HG03139 (cell line): ENCODE results near the gene LRP5.

Source experiments
- ATAC-seq: cut with Tn5 transposase; IDR thresholded peaks from one replicate; pipeline ENCODE4 v1.9.1; 2021; ENCODE audit not compliant: unreplicated experiment

LRP5 gene

DNA sequence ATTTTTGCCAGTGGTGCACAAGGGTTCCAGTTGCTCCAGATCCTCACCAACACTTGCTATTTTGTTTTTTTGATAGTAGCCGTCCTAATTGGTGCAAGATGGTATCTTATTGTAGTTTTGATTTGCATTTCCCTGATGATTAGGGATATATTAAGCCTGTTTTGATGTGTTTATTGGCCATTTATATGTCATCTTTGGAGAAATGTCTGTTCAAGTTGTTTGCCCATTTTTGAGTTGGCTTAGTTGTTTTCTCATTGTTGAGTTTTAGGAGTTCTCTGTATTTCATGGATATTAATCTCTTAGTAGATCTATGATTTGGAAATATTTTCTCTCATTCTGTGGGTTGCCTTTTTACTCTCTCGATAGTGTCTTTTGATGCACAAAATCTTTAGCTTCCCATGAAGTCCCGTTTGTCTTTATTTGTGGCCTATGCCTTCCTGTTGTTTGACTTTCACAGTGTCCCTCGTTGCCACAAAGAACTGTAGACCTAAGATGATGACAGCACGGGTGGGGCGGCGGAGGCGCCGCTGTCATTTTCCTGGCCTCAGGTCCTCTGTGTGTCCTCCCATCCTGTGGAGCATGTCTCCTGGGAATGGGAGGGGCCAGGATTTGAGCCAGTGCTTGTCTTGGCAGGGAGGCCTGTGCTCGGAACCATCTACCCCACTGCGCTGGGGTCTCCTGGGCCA lies 33.5 kb downstream of the LRP5 start:
- no peak for ATAC-seq

DNA sequence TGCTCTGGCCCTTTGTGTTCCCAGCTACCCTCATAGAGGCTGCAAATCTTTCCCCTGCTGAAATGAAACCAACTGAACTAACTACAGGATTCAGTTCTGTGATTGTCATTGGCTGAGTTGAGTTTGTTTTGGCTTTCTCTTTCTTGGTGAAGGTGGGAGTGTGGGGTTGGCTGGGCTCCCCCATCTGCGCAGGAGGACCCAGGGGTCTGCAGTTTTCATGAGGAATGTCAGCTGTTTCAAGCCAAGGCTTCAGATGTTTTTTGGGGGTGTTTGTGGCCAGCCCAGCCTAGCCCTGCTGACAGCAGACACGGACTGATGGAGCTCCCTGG lies 34.0 kb downstream of the LRP5 start:
- no peak for ATAC-seq

DNA sequence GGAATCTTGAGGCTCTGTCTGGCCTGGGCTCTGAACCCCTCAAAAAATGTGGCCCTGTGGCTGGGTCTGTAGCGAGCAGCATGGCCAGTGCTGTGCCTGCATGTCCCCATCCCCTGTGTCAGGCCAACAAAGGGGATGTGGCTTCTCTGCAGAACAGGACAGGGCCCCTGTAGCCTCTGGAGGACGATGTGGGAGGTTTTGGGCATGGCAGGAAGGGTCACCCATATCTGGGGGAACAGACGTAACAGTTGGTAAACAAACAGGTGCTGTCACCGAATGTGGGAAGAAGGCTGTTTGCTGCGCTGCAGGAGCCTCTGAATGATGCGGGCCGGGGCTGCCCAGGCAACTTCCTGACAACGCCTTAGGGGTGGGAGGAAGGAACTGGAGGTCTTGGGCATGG lies 35.0 kb downstream of the LRP5 start:
- no peak for ATAC-seq

DNA sequence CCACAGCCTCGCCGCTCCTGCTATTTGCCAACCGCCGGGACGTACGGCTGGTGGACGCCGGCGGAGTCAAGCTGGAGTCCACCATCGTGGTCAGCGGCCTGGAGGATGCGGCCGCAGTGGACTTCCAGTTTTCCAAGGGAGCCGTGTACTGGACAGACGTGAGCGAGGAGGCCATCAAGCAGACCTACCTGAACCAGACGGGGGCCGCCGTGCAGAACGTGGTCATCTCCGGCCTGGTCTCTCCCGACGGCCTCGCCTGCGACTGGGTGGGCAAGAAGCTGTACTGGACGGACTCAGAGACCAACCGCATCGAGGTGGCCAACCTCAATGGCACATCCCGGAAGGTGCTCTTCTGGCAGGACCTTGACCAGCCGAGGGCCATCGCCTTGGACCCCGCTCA lies 35.5 kb downstream of the LRP5 start:
- no peak for ATAC-seq

DNA sequence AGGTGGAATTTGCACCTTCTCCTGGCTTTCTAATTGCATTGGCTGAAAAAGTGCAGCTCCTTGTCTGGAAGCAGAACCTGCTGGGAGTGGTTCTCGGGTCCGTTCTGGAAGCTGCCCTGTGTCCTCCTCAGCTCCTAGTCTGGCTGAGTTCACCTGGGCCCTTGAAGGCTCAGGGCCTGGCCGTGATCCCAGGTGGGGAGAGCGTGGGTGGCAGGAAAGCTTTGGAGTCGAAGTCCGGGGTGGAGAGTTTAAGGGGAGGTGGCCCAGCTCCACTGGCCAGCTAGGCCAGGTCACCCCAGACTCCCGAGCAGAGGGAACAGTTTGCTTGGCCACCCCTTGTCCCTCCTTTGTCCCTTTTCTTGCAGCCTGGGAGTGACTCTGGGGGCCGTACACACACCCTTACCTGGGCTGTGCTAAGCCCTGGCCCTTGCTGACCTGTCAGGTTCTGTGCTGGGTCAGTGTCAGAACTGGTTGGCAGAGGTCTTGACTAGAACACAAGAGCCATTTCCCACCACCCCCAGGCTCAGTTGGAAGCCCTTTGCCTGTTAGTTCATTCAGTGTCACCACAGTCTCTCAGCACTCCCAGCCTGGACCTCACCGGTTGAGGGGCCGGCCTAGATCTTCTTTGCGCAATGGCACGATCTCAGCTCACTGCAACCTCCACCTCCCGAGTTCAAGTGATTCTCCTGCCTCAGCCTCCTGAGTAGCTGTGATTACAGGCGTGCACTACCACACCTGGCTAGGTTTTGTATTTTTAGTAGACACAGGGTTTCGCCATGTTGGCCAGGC lies 37.3 kb downstream of the LRP5 start:
- no peak for ATAC-seq

DNA sequence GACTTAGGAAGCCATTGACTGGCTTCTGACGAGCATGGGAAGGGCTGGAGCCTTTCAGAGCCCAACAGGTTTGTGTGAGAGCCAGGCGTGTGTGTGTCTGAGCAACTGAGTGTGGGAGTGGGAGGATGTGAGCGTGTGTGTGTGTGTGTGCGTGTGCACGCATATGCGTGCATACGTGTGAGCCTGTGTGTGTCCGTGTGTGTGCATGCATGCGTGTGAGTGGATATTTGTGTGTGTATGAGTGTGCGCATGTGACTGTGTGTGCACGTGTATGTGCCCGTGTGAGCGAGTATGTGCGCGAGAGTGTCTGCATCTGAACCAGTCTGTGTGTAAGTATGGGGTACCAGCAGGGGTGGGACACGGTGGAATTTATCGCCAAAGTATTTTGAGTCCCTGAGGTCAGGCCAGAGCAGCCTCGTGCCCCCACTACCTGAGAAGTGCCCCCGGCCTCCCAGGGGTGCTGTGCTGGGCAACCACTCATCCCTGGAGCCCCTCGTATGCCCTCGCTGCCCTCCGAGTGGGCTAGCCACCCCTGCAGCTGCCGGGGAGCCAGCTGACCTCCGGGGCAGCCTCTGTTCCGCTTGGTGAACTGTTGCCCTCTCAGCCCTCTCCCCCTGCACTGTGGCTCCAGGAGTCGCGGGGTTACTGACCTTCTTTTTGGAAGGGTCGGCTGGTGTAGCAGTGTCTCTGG lies 38.5 kb downstream of the LRP5 start:
- no peak for ATAC-seq

DNA sequence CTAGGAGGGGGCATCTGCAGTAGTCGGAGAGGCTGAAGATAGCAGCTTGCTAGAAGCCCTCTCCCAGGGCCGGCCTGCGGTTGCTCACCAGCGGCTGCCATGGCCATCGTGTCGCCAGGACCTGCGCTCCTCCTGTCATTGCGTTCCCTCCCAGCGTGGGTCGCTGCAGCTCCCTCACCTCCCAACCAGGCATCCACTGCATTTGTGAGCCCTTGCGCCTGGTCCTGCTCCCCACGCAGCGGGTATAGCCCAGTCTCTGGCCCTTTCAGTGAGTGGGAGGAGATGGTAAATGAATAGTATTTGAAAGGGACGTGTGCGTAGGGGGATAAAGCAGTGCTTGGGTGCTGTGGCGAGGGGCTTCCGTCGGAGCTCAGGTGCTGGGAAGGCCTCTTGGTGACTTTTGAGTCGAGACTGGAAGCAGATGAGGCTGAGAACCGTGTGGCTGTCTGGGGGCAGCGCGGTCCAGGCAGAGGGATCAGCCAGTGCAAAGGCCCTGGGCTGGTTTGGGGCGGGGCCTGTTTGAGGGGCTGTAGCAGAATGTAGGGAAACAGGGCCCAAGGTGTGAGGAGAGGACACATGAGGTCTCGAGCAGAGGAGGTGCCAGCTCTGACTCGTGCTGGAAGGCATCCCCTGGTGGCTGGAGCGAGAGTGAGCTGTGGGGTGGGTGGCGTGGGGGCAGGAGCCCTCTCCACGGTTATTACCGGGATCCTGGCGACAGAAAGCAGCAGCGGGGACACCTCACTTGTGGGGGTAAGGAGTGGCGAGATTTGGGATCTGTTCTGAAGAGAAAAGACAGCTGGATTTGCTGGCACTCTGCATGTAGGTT lies 39.3 kb downstream of the LRP5 start:
- no peak for ATAC-seq

DNA sequence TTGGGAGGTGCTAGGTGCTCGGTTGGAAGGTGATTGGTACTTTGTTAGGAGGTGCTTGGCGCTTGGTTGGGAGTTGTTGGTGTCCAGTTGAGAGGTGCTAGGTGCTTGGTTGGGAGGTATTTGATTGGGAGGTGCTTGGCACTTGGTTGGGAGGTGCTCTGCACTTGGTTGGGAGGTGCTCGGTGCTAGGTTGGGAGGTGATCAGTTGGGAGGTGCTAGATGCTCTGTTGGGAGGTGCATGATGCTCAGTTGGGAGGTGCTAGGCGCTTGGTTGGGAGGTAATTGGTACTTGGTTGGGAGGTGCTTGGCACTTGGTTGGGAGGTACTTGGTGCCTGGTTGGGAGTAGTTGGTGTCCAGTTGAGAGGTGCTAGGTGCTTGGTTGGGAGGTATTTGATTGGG lies 40.2 kb downstream of the LRP5 start:
- no peak for ATAC-seq

DNA sequence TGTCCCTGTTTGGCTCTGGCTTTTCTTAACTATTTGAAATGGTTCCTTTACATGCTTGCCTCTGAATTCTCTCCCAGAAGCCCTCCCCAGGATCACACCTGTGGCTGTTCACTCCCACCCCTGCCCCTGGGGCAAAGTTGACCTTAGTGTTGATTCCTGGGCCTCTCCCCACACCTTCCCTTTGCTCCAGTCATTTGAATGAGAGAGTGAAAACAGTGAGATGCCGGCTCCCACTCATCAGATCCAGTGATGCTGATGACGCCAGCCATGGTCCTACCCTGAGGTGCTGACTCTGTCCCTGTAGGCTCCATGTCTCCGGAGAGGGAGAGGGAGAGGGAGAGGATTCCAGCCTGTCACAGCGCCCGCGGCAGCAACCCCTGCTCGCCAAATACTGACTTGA lies 40.7 kb downstream of the LRP5 start:
- no peak for ATAC-seq

DNA sequence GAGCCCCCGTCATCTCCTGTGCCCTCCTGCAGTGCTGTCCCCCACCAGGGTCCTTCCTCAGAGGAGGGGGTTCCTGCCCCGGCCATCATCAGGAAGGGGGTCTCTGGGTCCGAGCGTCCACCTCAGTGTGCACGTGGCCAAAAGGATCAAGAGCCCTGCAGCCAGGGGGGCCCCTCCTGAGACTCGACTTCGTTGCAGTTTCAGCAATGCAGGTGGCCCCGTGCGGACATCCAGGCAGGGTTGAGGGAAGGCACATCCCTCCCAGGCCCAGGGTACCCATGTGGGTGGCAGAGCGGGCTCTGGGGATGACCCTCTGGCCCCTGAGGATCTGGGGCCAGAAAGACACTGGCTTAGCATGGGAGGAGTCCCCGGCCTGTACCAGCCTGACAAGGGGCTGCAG lies 41.3 kb downstream of the LRP5 start:
- no peak for ATAC-seq

DNA sequence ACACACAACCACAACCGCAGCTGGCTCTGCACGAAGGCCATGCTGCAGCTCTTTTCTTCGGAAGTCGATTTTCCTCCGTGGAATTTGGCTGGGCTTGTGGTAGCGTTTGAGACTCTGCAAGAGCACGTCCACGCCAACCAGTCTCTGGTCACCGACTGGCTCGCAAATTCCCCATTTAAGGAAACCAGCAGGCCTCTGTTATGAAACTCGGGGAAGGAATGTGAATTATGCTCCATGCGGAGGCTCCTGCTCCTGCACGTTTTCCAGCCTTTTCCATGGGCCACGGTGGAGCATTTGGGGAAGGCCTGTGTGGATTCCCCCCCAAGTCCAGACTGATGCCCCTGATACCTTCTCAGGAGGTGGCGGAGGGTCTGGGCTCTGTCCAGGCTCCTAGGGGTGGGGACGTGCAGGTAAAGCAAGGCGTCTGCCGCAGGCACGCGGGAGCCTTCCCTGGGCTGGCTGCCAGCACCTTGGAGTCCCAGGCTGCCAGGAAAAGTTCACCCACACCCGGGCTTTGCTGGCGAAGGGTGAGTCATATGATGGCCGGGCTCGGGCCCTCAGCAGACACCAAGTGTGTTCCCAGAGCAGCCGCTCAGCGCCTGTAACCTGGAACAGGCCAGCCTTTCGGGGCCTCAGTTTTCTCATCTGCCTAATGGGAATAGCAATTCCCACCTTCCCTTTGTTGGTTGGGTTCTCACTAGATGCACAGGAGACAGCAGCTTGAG lies 41.9 kb downstream of the LRP5 start:
- ATAC-seq, result no peak

DNA sequence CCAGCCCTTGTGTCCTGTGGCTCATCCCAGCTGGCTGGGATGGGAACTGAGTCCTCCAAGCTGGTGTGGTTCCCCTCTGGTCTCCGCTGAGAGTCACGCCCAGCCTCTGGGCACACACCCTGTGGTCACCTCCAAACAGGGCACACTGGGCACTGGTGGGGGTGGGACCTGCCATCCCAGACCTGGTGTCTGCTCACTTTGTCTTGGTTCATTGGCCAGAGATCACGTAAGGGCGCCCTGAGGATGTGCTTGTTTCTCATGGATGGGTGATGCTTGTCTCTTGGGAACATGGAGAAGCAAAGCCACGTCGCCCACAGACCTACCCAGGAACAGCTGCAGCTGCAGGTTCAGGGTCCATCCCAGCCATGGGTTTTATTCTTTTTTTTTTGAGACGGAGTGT lies 43.1 kb downstream of the LRP5 start:
- no peak for ATAC-seq

DNA sequence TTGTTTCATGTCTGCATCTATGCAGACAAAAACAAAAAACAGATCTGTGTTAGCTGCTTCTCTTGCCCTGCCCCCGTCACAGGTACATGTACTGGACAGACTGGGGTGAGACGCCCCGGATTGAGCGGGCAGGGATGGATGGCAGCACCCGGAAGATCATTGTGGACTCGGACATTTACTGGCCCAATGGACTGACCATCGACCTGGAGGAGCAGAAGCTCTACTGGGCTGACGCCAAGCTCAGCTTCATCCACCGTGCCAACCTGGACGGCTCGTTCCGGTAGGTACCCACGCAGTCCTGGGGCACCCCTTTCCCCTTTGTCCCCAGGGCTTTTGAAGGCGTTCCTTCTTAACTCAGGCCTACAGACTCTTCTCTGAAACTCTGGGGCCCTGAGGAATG lies 45.2 kb downstream of the LRP5 start:
- ATAC-seq, result no peak

DNA sequence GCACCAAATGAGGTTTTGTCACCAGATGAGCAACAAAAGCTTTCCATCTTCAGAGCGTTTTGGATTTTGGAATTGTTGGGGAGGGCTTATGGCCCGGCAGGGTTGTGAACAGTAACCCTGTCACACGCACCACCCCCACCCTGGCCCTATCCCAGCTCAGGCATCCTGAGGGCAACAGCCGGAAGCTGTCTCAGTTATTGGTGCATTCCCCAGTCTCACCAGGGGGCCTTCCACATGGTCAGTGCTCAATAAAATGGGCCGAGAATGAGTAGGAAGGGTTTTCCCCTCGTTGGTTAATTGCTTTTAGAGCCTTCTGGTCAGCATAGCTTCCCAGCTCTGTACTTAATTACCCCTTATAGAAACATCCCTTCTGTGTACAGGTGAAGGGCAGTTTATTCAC lies 46.0 kb downstream of the LRP5 start:
- no peak for ATAC-seq

DNA sequence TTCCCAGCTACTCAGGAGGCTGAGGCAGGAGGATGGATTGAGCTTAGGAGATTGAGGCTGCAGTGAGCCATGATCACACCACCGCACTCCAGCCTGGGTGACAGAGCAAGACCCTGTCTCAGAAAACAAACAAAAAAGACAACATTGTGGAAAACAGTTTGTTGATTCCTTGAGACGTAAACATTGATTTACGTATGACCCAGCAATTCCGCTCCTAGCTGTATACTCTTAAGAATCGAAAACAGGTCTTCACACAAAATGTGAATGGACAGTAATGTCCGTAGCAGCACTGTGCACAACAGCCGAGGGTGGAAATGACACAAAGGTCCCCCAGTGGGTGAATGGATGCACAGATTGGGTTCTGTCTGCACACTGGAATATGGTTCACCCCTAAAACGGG lies 49.3 kb downstream of the LRP5 start:
- no peak for ATAC-seq

DNA sequence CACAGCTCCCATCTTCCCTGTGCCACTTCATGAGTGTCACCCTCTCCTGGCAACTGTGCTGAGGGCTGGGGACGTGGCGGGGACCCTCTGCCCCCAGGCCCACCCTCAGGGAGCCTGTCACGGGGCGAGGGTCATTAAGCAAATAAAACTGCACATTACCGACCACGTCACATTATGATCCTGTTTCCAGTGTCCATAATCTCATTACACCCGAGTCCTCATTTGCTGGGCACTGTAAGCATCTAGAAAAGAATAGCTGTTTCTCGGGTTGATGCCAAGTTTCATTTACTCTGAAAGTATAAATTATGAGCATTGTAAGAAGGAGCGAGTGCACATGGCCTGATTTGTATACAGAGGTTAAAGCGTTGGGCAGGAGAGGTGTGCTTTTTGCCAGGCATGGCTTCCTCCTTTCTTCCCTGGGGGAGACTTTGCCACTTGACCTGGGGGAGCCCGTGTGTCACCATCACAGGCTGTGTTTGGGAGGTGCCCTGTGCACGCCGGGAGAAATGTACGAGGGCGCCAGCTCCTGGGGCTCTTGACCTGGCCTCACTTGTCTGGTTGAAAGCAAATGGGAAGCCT lies 50.5 kb downstream of the LRP5 start:
- no peak for ATAC-seq

DNA sequence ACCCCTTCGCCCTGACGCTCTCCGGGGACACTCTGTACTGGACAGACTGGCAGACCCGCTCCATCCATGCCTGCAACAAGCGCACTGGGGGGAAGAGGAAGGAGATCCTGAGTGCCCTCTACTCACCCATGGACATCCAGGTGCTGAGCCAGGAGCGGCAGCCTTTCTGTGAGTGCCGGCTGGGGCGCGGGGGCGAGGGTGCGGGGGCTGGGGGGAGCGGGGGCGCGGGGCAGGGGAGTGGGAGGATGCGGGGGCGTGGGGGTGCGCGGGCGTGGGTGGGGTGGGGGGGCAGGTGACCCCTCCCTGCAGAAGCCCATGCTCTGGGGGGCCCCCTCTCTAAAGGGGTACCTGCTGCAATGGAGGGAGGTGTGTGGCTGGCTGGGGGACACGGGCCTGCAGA lies 51.4 kb downstream of the LRP5 start:
- no peak for ATAC-seq

DNA sequence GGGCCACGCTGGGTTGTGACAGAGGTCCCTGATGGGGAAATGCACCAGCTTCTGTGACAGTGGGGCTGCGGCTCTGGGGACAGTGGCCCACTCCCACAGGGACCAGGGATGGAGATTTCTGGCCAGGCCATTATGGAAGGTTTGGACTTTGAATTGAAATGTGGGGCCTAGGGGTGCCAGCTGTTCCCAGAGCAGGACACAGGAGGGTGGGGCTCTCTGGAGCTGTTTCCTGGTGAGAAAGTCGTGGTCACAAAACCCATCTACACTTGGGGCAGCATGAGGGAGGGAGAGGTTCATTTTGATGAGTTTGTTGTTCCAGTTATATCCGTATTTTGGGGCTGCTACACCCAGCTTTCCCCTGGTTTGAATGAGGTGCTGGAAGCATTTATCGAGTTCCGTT lies 52.2 kb downstream of the LRP5 start:
- ATAC-seq, result no peak

DNA sequence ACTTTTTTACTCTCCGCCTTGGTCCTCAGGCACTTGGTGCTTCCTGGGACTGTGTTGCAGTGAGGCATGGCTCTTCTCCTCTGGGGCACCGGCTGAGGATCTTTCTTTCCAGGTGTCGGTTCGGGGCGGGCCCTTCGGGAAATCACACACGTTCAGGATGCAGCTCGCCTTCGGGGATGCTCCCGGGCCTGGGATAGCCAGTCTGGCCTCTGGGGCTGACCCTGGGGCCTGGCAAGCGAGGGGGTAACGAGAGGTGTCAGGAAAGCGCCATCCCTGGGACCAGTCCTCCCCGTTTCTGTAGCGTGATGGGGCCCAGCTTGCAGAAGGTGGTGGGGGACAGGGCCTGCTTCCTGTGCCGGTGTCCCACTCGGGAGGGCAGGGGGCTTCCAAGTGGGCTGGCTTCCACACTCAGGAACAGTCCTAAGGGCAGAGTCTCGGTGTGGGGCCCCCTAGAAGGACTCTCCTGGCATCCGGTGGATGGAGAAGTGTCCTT lies 53.6 kb downstream of the LRP5 start:
- no peak for ATAC-seq

DNA sequence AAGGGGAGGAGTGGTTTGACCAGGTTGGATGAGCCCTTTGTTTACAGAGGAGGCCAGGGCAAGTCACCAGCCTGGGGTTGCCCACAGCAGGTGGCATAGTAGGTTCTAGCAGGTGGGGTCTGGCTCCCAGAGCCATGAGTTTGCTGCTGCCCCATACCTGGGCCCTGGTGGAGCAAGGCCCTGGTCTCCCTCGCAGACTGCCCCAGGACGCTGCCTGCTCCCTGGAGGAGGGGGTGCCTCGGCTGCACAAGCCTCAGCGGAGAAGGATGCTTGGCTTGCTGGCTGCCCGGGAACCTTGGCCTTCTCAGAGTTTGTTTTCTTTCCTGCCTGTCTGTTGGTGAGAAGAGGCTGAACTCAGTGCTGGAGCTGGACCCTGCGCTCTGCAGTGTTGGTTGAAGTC lies 54.9 kb downstream of the LRP5 start:
- no peak for ATAC-seq
